ENCODE results near the gene PRR22.

GRCh38 chr19:5773276-5773675 lies 11.3 kb downstream of the PRR22 start:
- TF ChIP-seq POLR2A (IDR thresholded peaks at IDR 0.05) (no peak), CTCF (IDR thresholded peaks at IDR 0.05) (no peak)
